Hippocampal formation (tissue), 2 donors: ENCODE results near the gene RNF208.
A peak's percentile ranks its signal among the peaks of the same experiment; 100 is the strongest.
"Not testable (repeated sequence)": the region's sequence is repeated elsewhere in the genome, so short reads cannot be mapped to it uniquely, and the experiment has no call there.

Experiments
- DNase-seq, 2 donors: peaks; one replicate each; lab custom pipeline; 2025; lab: John Stamatoyannopoulos, UW

The RNF208 gene

GRCh38 chr9:137222190-137223077 lies at the start of gene RNF208:
RNF208 (minus strand) TSS chr9:137222240; CDS start chr9:137221212, 1,028 bp downstream.
- no peak for DNase-seq

DNA sequence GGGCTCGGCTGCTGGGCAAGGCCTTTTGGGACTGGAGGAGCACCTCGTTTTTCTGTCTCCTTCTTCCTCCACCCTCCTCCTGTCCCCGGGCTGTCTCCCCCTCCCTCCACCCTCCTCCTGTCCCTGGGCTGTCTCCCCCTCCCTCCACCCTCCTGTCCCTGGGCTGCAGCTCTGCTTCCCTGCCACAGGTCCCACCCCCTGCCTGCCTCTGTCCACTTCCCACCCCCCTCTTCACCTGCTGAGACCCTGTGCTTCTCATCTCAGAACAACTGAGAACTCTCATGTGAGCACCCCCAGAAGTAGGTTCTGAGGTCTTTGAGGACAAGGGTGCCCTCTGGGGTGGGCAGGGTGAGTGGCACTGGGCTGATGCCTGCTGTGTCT lies 49.6 kb upstream of the RNF208 start:
- DNase-seq = no peak

DNA sequence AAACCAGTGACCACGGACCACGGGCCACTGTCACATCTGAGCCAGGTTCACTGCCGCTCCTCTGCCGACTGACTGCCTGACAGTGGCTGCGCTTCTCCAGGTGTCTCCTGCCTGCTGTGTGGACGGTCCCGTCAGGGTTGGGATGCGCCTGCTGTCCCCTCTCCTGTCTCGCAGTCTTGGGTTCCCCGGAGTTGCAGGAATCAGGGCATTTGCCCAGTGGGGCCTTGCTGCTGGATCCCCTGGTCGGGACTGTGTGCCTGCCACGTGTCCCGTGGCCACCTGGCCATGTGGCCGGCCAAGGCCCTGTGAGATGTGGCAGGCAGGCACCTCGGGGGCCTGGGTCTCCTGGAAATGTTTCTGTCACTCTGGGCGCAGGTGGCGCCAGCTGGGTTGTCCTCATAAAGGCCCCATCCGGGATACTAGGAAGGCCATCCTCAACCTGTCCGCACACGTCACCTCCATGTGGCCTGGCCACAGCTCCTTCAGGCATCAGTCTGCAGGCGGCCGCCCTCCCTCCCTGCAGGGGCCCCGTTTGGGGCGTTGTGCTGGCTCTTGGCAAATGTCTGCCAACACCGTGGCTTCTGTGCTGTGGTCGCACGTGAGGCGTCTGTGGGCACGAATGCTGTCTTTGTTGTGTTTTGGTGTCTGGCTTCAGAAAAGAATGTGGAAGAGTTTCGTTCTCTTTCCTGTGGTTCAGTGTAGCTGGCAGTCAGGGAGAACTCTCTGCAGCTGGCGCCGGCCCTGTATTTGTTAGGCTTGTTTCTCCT lies 49.1 kb upstream of the RNF208 start:
- no peak for DNase-seq

DNA sequence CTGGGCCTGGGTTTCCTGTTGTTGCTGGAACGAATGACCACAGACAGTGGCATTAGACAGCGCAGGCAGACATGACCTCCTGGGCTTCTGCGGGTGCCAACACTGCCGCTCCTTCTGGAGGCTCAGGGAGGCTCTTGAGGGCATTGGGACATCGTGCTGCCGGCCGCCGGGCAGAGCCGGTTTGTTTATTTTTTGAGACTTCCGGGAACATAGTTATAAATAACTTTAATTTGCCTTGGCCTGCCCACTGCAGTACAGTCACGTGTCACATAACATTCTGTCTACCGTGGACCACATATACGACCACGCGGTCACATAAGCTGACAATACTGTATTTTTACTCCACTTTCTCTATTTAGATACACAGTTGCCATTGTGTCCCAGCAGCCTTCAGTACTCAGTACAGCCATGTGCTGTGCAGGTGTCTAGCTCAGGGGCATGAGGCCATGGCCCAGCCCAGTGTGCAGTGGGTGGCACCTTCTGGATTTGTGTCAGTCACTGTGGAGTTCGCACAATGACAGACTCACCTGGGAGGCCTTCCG lies 47.3 kb upstream of the RNF208 start:
- no peak for DNase-seq

- no peak for DNase-seq
Measured at GRCh38 chr9:137268538-137269201, 46.6 kb upstream of the RNF208 start.

DNA sequence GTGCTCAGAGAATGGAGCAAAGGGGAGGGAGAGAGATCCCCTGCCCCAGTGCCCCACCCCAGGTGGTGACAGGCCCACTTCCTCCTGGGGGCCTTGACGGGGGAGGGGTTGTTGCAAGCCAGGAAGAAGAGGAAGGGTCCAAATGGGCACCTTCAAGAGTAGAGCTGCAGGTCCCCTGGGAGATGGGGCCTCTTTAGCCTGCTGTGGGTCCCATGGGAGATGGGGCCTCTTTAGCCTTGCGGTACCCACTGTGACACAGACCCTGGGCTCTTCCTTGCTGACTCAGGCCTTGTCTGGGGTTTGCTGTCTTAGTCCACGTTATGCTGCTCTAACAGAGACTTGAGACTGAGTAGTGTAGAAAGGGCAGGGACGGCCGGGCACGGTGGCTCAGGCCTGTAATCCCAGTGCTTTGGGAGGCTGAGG lies 45.9 kb upstream of the RNF208 start:
- no peak for DNase-seq

DNA sequence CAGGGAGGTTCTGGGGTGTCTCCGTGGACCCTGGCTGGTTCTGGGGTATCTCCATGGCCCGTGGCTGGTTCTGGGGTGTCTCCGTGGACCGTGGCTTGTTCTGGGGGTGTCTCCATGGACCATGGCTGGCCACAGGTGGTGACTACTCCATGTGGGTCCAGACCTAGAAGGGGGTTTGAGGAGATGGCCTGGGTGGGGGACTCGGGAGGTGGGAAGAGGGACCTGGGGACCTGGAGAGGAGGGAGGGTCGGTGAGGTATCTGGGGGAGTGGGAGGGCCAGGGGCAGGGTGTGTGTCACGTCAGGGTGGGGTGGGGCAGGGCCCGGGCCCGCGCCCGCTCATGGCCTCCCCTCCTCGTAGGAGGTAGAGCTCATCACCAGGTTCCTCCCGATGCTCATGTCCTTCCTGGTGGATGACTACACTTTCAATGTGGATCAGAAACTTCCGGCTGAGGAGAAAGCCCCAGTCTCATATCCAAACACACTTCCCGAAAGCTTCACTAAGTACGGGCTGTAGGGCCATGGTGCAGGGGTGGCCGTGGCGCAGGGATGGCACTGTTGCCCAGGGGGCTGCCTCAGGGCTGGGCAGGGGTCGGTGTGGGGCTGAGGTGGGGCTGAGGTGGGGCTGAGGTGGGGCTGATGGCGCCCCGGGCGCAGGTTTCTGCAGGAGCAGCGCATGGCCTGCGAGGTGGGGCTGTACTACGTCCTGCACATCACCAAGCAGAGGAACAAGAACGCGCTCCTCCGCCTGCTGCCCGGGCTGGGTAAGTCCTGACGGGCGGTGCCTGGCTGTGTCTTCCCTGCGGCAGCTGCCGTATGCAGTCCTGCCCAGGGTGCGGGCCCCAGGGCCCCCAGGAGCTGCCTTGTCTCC lies 44.8 kb upstream of the RNF208 start:
- no peak for DNase-seq

DNA sequence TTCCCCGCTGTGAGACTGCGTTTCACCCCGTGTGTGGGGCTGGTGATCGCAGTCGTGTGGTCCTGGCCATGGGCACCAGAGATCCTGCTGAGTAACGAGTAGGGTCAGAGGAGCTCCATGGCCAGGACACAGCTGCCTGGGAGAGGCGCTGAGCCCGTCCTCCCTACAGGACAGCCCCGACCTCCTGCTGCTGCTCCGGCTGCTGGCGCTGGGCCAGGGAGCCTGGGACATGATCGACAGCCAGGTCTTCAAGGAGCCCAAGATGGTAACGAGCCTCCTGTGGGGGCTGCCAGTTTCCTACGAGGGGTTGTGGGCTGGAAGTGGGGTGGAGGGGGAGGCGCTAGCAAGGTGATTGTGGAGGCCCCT lies 44.1 kb upstream of the RNF208 start:
- DNase-seq = no peak

- DNase-seq = no peak
Measured at GRCh38 chr9:137265496-137266161, 43.6 kb upstream of the RNF208 start.

GRCh38 chr9:137264067-137264466 lies 42.0 kb upstream of the RNF208 start:
- no peak for DNase-seq

GRCh38 chr9:137263506-137263905 lies 41.5 kb upstream of the RNF208 start:
- DNase-seq = no peak

- no peak for DNase-seq
Measured at GRCh38 chr9:137262909-137263285, 40.9 kb upstream of the RNF208 start.

DNA sequence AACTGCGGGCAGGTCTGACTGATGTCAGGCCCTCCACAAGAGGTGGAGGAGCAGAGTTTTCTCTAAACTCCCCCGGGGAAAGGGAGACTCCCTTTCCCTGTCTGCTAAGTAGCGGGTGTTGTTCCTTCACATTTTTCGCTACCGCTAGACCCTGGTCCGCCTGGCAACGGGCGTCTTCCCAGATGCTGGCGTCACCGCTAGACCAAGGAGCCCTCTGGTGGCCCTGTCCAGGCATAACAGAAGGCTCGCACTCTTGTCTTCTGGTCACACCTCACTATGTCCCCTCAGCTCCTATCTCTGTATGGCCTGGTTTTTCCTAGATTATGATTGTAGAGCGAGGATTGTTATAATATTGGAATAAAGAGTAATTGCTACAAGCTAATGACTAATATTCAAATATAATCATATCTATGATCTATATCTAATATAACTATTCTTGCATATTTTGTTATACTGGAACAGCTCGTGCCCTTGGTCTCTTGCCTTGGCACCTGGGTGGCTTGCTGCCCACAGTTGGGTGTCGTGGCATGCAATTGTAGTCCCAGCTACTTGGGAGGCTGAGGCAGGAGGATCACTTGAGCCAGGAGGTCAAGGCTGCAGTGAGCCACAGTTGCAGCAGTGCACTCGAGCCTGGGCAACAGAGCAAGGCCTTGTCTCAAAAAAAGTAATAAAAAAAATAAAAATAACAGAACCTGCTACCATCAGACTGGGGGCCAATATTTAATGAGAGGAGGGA lies 40.3 kb upstream of the RNF208 start:
- DNase-seq = not testable (repeated sequence)

DNA sequence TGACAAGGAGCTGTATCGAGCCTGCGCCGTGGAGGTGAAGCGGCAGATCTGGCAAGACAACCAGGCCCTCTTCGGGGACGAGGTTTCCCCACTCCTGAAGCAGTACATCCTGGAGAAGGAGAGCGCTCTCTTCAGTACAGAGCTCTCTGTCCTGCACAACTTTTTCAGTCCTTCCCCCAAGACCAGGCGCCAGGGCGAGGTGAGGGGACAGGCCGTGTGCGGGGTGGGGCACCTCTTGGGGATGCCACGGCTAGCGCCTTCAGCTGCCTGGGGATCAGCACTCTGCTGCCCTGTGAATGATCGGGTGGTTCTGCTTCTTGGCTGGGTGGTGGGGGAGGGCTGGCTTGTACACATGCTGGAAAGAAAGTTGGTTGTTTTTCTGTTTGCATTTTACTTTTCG lies 34.8 kb upstream of the RNF208 start:
- no peak for DNase-seq

DNA sequence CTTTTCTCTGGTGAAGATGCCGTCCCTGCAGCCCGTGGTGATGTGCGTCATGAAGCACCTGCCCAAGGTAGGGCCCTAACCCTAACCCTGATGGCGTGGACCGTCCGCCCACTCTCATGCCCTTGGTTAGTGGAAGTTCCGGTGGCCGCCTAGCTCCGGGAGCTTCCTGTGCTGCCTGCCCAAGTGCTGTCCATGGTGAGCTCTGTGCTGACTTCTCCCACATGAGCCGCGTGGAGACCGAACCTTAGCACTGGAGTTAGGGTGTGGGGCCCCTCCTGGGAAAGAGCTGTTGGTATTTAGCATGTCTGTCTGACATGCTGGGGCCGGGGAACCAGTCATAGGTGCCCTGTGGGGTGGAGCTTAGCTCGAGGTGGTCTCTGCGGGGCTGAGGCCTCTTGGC lies 34.3 kb upstream of the RNF208 start:
- no peak for DNase-seq

GRCh38 chr9:137255448-137256114 lies 33.5 kb upstream of the RNF208 start:
- no peak for DNase-seq

DNA sequence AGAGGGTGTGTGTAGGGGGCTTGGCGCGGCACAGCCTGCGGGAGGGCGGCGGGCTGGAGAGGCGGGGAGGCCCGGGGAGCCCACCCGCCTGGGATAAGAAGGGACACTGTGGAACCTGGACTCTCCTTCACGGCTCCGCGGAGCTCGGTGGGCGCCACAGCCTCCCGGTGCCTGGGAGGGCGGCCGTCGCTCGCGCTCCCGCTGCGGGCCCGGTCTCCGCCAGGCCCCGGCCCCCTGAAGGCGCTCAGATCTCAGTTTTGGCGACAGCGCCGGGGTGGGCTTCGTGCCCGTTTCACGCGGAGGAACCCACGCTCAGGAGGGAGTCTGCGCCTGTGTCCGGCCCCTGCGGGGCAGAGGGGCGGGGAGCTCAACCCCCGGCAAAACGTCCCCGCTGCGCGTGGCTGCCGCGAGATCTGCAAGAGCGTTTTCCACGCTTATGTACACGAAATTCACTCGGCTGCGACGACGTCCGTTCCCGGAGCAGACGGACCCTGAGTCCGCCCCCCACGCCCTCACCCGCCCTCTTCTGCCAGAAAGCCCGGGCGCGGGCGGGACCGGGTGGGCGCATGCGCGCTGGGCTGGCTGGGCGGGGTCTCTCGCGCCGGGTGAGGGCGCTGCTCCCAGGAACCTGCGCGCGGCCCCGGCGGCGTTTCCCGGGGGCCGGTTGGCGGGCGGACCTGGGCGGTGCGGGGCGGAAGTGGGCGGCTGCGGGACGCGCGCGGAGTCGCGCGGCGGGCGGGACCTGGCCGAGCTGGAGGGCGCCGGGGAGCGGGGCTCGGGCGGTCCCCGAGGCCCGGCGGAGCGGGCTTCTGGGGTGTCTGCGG lies 32.8 kb upstream of the RNF208 start, which contains the start of gene NELFB:
Gene NELFB (plus strand): TSS at position 704 of the 824 bp plus-strand sequence.
- peak; percentile 61 to 90 for DNase-seq
